Ishikawa (cell line): ENCODE data around the gene HES7.

ENCODE experiments used
- CEBPB ChIP-seq: IDR thresholded peaks from 2 replicates; pipeline ENCODE4 v1.6.1; 2012
- CREB1 ChIP-seq: IDR thresholded peaks from 2 replicates; pipeline ENCODE4 v1.6.1; 2012; ENCODE audit warnings: low read depth
- EGR1 ChIP-seq: IDR thresholded peaks from 2 replicates; pipeline ENCODE4 v1.6.1; 2012
- EP300 ChIP-seq: IDR thresholded peaks from 2 replicates; pipeline ENCODE4 v1.6.1; 2012; ENCODE audit warnings: borderline replicate concordance
- FOXM1 ChIP-seq: IDR thresholded peaks from 2 replicates; pipeline ENCODE4 v1.6.1; 2012; ENCODE audit warnings: low read depth, borderline replicate concordance
- NFIC ChIP-seq: IDR thresholded peaks from 2 replicates; pipeline ENCODE4 v1.6.1; 2012
- RAD21 ChIP-seq: IDR thresholded peaks from 2 replicates; pipeline ENCODE4 v1.6.1; 2012; ENCODE audit warnings: low read depth
- TAF1 ChIP-seq: IDR thresholded peaks from 2 replicates; pipeline ENCODE4 v1.6.1; 2012; ENCODE audit warnings: low read depth, mild to moderate bottlenecking
- TCF12 ChIP-seq: IDR thresholded peaks from 2 replicates; pipeline ENCODE4 v1.6.1; 2012; ENCODE audit warnings: low read depth
- TEAD4 ChIP-seq: IDR thresholded peaks from 2 replicates; pipeline ENCODE4 v1.6.1; 2012
- YY1 ChIP-seq: IDR thresholded peaks from 2 replicates; pipeline ENCODE4 v1.6.1; 2012; ENCODE audit warnings: low read depth
- ZBTB7A ChIP-seq: IDR thresholded peaks from 2 replicates; pipeline ENCODE4 v1.6.1; 2012; ENCODE audit warnings: low read depth
- TF ChIP-seq, protein P1 (sequence below): IDR thresholded peaks from 2 replicates; pipeline ENCODE4 v1.6.1; 2012
- TF ChIP-seq, protein P2 (sequence below): IDR thresholded peaks from 2 replicates; pipeline ENCODE4 v1.6.1; 2012
- TF ChIP-seq, protein P3 (sequence below): IDR thresholded peaks from 2 replicates; pipeline ENCODE4 v1.6.1; 2012; ENCODE audit warnings: low read depth, mild to moderate bottlenecking

The HES7 gene

DNA sequence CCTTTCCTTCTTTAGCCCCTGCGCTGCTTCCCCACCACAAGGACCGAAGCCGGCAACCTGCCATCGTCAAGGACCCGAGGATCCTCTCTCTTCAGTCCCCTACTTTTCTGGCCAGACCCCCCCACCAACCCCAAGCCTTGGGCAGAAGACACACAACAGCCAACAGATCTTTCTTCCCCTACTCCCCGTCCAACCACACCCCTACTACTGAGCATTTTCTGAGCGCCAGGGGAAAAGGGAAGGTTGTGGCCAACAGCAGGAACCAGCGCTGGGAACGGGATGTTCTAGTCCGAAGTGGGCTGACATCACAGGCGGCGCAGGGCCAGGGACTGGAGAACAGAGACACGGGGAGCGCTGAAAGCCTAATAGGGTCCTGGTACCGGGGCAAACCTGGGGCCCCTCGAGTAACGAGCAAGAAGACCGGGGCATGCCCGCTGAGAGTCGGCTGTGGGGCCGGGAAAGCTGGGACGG, 27.8 kb upstream of the HES7 start:
- TF ChIP-seq TAF1, result 0 out of 2 replicates have a peak, but pooled peaks have one; percentile 0
- no peak for TF ChIP-seq EP300

DNA sequence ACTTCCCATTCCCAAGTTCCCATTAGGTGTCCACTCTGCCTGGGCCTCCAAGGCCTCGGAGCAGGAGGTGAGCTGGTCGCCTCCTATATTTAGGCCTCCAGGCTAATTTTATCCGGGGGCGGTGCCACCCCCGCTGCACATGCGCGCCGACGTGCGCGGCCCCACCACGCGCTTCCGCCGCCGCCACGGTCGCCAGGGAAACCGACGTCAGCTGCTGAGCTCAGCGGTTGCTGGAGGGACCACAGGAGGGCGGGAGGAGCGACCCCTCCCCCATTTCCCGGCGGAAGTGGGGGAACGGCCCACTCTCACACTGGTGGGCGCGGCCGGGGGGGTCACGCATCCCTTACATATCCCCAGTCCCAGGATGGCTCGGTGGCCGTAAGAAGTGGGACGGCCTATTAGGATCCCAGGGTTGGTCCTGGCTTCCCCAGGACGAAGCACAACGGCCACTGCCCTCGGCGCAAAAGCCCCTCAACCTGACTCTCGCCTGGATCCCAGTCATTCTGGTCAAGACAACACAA, 27.3 kb upstream of the HES7 start:
- TF ChIP-seq RAD21, result no peak
- TF ChIP-seq NFIC, result no peak
- peak; percentile 67 for TF ChIP-seq CREB1
- TF ChIP-seq EGR1, result peak; percentile 79; the same call in 1 of the 2 replicates
- no peak for TF ChIP-seq YY1
- no peak for TF ChIP-seq FOXM1
- no peak for TF ChIP-seq CEBPB
- TF ChIP-seq, protein P1, sequence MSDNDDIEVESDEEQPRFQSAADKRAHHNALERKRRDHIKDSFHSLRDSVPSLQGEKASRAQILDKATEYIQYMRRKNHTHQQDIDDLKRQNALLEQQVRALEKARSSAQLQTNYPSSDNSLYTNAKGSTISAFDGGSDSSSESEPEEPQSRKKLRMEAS, result peak; percentile 60; the same call in 1 of the 2 replicates
- no peak for TF ChIP-seq TEAD4
- TF ChIP-seq, protein P2, sequence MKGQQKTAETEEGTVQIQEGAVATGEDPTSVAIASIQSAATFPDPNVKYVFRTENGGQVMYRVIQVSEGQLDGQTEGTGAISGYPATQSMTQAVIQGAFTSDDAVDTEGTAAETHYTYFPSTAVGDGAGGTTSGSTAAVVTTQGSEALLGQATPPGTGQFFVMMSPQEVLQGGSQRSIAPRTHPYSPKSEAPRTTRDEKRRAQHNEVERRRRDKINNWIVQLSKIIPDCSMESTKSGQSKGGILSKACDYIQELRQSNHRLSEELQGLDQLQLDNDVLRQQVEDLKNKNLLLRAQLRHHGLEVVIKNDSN, result peak; percentile 6; the same call in 1 of the 2 replicates
- TF ChIP-seq TCF12, result no peak
- TF ChIP-seq ZBTB7A, result peak; percentile 97
- no peak for TF ChIP-seq EP300
- TF ChIP-seq TAF1, result no peak
- TF ChIP-seq, protein P3, sequence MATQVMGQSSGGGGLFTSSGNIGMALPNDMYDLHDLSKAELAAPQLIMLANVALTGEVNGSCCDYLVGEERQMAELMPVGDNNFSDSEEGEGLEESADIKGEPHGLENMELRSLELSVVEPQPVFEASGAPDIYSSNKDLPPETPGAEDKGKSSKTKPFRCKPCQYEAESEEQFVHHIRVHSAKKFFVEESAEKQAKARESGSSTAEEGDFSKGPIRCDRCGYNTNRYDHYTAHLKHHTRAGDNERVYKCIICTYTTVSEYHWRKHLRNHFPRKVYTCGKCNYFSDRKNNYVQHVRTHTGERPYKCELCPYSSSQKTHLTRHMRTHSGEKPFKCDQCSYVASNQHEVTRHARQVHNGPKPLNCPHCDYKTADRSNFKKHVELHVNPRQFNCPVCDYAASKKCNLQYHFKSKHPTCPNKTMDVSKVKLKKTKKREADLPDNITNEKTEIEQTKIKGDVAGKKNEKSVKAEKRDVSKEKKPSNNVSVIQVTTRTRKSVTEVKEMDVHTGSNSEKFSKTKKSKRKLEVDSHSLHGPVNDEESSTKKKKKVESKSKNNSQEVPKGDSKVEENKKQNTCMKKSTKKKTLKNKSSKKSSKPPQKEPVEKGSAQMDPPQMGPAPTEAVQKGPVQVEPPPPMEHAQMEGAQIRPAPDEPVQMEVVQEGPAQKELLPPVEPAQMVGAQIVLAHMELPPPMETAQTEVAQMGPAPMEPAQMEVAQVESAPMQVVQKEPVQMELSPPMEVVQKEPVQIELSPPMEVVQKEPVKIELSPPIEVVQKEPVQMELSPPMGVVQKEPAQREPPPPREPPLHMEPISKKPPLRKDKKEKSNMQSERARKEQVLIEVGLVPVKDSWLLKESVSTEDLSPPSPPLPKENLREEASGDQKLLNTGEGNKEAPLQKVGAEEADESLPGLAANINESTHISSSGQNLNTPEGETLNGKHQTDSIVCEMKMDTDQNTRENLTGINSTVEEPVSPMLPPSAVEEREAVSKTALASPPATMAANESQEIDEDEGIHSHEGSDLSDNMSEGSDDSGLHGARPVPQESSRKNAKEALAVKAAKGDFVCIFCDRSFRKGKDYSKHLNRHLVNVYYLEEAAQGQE, result no peak

DNA sequence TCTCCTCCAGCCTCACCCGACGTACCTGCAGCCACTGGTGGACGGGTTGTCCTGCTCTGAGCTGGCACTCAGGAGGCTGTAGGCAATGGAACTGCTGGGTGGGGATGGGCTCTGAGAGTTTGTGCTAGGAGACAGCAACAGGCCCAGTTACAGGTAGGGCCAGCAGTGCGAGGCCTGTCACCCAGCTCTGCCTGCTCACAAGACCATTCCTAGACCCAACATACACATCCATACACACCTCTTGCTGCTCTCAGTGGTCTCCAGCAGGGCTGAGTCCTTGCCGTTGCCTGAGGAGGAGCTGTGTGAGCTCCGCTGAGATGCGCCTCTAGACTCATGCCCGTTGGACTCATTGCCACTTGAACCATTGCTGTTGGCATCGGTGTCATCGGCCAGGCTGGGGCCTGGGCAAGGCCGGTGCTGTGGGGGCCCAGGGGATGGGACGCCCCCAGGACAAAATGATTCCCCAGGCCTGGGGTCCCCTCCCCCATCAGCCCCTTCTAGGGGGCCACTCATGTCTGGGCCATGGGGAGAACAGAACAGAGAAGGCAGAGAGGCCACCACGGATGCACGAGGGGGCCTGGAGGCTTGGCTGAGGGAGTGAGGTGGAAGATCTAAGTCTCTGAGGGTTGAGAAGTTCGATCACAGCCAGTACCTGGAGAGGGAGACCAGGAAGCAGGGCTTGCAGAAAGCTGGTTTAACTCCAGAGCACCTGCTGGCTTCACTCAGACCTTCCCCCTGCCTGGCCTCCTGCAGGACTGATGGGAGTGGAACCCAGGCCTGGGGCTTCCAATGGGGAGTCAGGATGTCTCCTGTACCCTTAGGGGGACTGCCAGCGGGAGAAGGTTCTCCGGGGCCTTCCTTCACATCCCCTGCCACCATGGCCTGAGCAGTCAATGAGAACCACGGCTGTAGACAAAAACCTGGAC, 26.6 kb upstream of the HES7 start:
- TF ChIP-seq TCF12, result no peak
- no peak for TF ChIP-seq CREB1

DNA sequence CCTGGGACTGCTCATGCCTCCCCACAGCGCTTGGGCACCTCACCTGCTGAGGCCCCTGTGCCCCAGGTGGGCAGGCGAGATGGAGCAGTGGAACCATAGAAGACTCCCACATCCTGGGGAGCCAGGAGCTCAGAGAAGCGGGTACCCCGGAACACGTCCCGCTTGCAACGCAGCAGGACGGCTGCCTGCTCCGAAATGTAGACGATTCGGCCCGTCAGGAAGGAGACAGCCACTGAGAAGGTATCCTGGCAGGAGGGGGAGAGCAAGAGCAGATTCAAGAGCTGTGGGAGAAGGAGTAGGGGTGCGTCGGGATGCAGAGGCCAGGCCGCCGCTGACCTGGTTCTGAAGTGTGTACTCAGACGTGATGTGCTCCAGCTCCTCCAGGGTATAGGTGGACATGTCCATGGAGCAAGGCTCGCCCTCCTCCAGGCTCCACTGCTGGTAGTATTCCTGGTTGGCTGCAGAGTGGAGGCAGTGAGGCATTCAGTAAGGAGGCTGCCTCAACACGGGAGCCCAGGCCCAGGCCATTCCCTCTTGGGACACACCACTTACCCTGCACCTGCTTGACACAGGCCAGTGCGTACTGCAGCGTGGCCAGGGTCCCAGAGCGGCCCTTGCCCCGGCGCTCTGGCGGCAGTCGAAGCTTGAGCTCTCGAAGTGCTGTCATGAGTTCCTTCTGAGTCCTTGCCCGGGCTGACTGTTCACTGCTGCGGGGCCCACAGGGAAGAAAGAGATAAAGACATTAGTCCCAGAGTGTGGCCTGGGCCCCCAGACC, 25.7 kb upstream of the HES7 start:
- TF ChIP-seq NFIC, result no peak
- TF ChIP-seq EP300, result no peak
- TF ChIP-seq, protein P1, result no peak
- TF ChIP-seq TCF12, result no peak
- no peak for TF ChIP-seq CEBPB
- TF ChIP-seq RAD21, result no peak
- no peak for TF ChIP-seq TAF1

DNA sequence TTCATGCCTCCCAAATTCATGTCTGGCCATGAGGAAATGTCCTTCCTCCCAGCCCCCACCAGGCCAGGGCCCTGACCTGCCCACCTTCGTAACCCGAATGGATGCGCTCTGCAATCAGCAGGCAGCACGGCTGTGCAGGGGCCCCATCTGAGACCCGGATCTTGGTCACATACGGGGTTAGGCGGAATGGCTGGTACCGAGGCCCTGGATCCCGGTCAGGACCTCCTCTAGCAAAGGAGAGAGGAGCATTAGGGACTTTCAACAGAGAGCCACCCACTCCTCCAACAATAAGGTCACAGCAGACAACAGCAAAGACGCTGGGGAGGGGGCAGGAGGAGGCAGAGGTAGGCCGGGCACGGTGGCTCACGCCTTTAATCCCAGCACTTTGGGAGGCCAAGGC, 24.7 kb upstream of the HES7 start:
- TF ChIP-seq TEAD4, result no peak
- TF ChIP-seq YY1, result no peak
- TF ChIP-seq NFIC, result no peak
- TF ChIP-seq CEBPB, result no peak
- TF ChIP-seq TAF1, result no peak
- TF ChIP-seq ZBTB7A, result no peak
- no peak for TF ChIP-seq TCF12
- TF ChIP-seq, protein P1, result no peak
- TF ChIP-seq, protein P3, result no peak
- TF ChIP-seq EGR1, result no peak
- TF ChIP-seq, protein P2, result no peak
- TF ChIP-seq FOXM1, result no peak
- TF ChIP-seq EP300, result no peak
